Progenitor cell of endocrine pancreas (in vitro differentiated cells): ENCODE measurements around the gene ERN1. TPM values are rescaled to one million over a fixed set of nuclear protein-coding genes. Genes with fewer than 3 reads are reported as not detected.
A peak's percentile ranks its signal among the peaks of the same experiment; 100 is the strongest.

Experiments used
- DNase-seq: peaks from one replicate; pipeline ENCODE4 v3.0.0; 2021; ENCODE audit warnings: low spot score; ENCODE audit not compliant: unreplicated experiment
- H3K27ac Mint-ChIP-seq: 2 replicates; pipeline ENCODE4 v1.8.0; 2021; ENCODE audit warnings: mild to moderate bottlenecking, moderate library complexity, mixed read lengths
- H3K27me3 Mint-ChIP-seq: 2 replicates; pipeline ENCODE4 v1.8.0; 2021; ENCODE audit warnings: mixed read lengths
- H3K36me3 Mint-ChIP-seq: 2 replicates; pipeline ENCODE4 v1.8.0; 2022; ENCODE audit warnings: mixed read lengths; ENCODE audit not compliant: insufficient read depth
- H3K4me1 Mint-ChIP-seq: 2 replicates; pipeline ENCODE4 v1.8.0; 2021; ENCODE audit warnings: low read depth, mixed read lengths
- H3K4me3 Mint-ChIP-seq: 2 replicates; pipeline ENCODE4 v1.8.0; 2021; ENCODE audit warnings: low read depth, mild to moderate bottlenecking, moderate library complexity, mixed read lengths
- H3K9me3 Mint-ChIP-seq: 2 replicates; pipeline ENCODE4 v1.8.0; 2021; ENCODE audit warnings: low read depth, mixed read lengths
- CTCF ChIP-seq: fragments of 200-600 bp; sonication (generic); IDR thresholded peaks from one replicate; pipeline ENCODE4 v1.5.0; 2021; ENCODE audit warnings: antibody characterized with exemption, mild to moderate bottlenecking; ENCODE audit not compliant: unreplicated experiment
- total RNA-seq: library from RNA; stranded (reverse); gene quantifications from 2 replicates; pipeline ENCODE4 v1.2.1, GENCODE V29; 2021

Gene ERN1
- total RNA-seq, 1 donor from 2014 or later = 43.1 TPM

- H3K27ac Mint-ChIP-seq = peak overlapping the region; percentile 88
- DNase-seq = peak; percentile 73
- H3K36me3 Mint-ChIP-seq = peaks cover 44% of the 10 kb centered on the region
- H3K27me3 Mint-ChIP-seq = no peaks in the 10 kb centered on the region
- peak; percentile 88 for TF ChIP-seq CTCF
- no peak overlapping the region for H3K4me3 Mint-ChIP-seq
- peaks cover 9% of the 10 kb centered on the region for H3K4me1 Mint-ChIP-seq
- peaks cover 3% of the 10 kb centered on the region for H3K9me3 Mint-ChIP-seq
Observed at GRCh38 chr17:64063766-64064224, 66.1 kb downstream of the ERN1 start.

- Mint-ChIP-seq H3K36me3 (peaks cover 39% of the 10 kb centered on the region), H3K4me1 (peaks cover 12% of the 10 kb centered on the region), H3K27me3 (no peaks in the 10 kb centered on the region), H3K27ac (peak overlapping the region; percentile 42), H3K4me3 (no peak overlapping the region), H3K9me3 (no peaks in the 10 kb centered on the region)
- TF ChIP-seq CTCF = no peak
- DNase-seq = no peak
Observed at GRCh38 chr17:64063088-64063487, 66.9 kb downstream of the ERN1 start.

GRCh38 chr17:64061178-64061898, 68.6 kb downstream of the ERN1 start:
- Mint-ChIP-seq H3K36me3 (peaks cover 39% of the 10 kb centered on the region), H3K9me3 (no peaks in the 10 kb centered on the region), H3K4me1 (peaks cover 20% of the 10 kb centered on the region), H3K4me3 (no peak overlapping the region), H3K27me3 (no peaks in the 10 kb centered on the region), H3K27ac (no peak overlapping the region)
- DNase-seq = no peak
- no peak for TF ChIP-seq CTCF

GRCh38 chr17:64060331-64060730, 69.6 kb downstream of the ERN1 start:
- Mint-ChIP-seq H3K4me3 (no peak overlapping the region), H3K9me3 (no peaks in the 10 kb centered on the region), H3K27ac (no peak overlapping the region), H3K36me3 (peaks cover 37% of the 10 kb centered on the region), H3K4me1 (peaks cover 20% of the 10 kb centered on the region), H3K27me3 (no peaks in the 10 kb centered on the region)
- TF ChIP-seq CTCF = no peak
- DNase-seq = no peak

- Mint-ChIP-seq H3K36me3 (peaks cover 38% of the 10 kb centered on the region), H3K4me1 (peaks cover 20% of the 10 kb centered on the region), H3K9me3 (no peaks in the 10 kb centered on the region), H3K27me3 (no peaks in the 10 kb centered on the region), H3K4me3 (no peak overlapping the region), H3K27ac (no peak overlapping the region)
- DNase-seq = no peak
- TF ChIP-seq CTCF = no peak
Observed at GRCh38 chr17:64059756-64060155, 70.2 kb downstream of the ERN1 start.
